Effector CD4-positive, alpha-beta T cell (primary cell): ENCODE results near the gene SNX11.

ENCODE experiments used
- DNase-seq: peaks from one replicate; pipeline ENCODE4 v3.0.0-alpha.2; 2020

SNX11 gene

DNA sequence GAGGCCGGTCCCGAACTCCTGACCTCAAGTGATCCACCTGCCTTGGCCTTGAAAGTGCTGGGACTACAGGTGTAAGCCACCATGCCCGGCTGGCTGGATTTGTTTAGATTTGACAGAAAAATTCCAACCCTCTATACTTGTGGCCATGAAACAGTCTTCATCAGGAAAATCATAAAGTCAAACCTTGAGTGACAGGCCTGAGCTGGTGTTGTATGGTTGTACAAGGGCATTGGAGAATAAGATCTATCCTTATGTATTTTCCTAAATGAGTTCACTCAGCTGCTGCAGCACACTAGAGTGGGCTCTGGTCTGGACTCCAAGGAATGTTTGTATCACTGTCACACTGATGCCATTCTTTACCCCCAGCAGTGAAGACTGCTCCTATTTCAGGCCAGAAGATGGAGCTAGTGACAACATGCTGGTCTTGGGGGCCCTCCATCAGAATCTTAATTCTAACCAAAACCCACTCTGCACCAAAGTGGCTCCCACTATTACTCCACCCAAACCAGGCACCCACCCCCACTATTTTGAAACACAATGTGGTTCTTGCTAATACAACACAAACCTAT lies 27.4 kb downstream of the SNX11 start:
- no peak for DNase-seq

DNA sequence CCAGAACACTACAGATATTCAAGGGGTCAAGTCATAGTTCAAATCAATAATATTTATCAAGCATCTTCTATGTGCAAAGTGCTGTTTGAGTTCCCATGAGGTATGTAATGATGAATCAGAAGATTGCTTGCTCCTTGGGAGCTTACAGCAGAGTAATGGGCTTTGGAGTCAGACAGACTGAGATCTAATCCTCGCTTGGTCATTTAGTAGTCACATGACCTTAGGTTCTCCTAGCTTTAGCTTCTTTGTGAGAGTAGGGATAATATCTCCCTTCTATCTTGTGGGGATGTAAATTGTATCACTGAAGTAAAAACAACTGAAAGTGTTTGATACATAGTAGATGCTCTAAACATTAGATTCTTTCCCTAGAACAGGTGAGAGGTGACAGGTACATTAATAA lies 30.1 kb downstream of the SNX11 start:
- DNase-seq, result no peak

DNA sequence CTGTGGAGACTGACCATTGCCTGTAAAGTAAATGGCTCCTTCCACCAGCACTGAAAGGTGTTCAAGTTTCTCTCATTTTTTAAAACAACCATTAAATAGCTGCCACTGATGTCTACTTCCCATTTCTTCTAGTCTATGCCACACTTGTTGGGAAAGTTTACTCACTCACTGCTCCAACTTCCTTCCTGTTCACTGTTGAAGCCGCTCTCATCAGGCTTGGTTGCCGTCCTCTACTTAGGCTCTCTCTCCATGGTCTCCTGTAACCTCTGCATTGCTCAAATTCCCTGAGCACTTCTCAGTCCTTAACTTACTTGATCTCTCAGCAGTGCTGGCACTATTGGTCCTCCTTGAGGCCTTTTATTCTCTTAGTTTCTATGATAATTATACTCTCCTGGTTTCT lies 32.4 kb downstream of the SNX11 start:
- DNase-seq, result no peak

DNA sequence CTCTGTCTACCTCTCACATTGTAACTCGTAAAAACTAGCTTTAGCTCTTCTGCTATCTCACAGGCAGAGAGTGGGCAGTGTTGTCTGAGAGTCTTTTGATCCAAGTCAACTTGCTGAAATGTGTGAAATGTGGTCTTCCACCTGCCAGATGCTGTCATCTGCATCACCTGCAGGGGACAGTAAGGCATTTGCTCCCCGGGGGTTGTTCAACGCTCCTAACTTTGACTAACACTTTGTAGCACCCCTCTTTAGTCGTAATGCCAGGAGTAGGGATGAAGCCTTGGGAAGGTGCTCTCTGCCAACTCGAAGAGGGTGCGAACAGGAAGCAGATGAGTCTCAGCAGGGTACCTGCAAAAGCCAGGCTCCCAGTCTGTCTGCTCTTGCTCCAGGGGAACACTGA lies 36.1 kb downstream of the SNX11 start:
- DNase-seq, result no peak

DNA sequence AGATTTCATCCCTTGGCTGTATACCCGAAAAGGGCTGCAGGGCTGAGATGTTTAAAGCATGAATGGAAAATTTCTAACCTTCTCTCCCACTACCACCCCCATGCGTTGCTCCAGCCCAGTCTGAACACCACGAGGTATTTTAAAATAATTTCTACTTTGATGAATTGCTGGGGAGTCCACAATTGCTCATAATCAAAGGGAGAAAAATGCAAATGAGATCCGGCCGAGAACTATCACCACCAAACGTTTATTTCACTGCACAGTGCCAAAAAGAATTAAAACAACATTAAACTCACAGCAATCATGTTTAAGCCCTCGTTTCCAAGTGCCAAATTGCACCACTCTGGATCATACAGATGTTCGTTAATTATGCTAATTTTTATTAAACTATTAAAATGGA lies 36.7 kb downstream of the SNX11 start:
- DNase-seq, result no peak

DNA sequence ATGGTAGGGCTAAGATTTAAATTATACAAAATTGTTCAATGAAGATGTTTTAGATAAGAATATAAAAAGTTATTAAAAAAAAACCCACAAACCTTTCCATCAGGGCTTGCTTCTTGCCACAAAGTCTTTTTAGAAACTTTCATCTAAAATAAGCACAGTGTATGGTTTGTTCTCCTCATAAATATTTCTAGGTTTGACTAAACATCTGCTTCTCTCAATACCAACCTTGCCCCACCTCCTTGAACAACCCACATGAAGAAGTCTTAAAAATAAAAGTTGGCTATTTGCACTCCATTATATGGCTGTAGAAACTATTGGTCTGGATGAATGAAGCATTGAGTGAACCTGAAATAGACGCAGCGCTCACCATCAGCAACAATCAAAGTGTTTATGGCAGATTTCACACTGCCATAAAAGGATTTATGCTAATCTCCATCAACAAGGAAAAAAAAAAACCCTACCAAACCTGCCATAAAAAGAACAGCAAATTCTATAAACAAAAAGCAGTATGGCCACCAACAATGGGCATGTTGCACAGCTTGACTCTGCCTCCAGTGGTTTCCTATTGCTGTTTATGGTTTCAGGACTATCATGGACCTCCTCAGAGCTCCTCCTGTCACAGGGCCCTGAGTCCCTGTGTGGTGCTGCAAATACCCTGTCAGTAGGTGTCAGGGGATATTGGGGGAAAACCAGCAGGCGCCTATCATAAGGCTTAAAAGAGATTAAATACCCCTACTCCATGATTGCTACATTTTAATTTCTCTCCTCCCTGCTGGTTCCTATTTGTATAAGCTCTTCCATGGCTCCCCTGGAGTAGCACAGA lies 37.6 kb downstream of the SNX11 start:
- DNase-seq, result no peak

DNA sequence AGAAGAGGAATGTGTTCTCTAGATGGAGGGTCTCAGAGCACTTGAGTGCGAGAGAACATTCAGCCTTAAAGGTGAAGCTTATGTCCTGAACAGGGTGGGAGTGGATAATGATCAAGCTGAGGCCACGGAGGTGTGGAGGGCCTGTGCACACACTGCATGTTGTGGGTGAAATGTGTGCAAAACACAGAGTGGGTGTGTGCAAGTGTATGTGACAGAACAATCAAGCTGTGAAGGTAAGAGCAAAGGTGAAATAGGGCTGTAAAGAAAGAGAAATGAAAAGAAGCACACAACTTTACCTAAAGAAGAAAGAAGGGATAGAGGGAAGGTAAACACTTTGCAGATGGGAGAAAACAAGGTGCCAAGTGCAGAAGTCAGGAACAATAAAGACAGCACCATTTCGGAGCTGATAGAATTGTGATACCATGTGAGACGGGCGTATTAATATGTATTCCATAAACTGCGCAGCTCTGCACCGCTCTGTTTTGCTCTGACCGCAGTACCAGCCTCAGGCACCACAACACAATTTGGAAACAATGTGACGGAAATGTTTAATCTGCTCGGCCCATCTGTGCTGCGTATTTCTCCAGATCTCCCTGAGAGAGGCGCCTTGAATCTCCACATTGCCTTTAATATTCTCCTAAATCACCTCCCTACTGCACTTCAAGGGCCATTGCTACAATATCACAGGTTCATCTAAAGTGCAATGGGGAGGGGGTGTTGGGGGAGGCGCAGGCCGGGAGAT lies 40.6 kb downstream of the SNX11 start:
- no peak for DNase-seq

DNA sequence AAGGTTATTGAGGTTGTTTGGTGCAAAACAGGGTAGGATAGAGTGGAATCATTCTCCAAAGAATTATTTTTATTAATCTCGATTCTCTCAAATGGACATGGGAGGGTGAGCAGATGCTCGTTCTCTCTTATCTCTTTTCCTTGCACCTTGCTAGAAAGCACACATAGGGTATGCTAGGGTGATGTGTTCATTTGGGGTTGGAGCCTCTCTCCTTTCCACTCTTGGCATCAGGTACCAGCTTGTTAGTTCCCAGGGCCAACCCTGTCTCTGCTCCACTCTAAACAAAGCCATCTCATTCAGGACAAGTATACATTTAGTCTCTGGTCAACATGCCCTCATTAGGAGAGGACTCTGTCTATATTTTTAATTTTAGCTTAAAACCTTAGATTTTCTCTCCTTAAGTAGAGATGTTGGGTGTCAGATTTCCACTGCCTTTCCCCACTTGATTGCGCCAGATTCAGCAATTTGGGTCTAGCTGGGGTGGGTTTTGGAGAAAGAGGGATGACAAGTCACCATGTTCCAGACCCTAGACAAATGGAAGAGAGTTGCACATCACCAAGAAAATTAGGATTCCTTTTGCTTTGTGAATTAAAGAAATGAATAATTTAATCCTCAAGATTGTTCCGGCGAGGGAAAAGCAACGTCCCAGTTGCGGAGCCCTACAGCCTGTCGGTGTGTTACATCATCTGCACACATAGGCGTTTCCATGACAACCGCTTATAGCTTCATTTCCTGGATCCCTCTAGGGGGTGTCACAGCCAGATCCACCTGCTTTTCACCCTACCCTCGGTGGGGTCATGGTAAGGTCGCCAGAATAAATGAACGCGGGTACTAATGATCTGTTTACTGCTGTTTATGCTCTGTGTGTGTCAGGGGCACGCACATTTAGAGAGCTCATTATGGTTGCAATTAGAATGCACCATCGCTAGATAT lies 41.6 kb downstream of the SNX11 start:
- no peak for DNase-seq

DNA sequence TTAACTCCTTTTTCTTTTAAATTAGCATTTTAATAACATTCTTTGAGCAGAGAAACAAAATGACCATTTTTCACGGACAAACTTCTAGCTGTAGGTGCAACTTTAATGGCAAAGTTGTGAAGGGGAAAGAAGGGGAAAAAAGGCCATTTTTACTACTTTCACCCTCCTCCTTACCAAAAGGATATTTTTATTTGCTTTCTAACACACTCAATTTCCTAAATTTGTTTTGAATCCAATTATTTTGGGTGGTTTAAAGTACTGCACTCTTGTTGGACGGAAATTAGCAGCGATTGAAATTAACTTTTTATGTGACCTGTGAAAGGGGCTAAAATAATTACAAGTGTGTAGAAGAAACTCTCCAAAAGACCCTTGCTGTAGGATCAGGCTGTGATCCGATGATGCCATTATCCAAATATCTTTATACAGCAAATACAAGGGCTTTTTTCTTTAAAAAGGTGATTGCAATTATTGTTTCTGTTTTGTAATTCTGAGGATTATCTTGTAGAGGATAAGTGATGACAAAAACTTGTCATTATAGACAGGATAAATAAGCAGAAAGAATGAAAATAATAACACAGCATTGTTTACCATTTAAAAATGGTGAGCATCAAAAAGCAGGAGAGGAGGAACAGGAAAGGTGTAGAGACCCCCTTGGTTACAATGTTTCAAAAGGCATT lies 42.4 kb downstream of the SNX11 start:
- no peak for DNase-seq

DNA sequence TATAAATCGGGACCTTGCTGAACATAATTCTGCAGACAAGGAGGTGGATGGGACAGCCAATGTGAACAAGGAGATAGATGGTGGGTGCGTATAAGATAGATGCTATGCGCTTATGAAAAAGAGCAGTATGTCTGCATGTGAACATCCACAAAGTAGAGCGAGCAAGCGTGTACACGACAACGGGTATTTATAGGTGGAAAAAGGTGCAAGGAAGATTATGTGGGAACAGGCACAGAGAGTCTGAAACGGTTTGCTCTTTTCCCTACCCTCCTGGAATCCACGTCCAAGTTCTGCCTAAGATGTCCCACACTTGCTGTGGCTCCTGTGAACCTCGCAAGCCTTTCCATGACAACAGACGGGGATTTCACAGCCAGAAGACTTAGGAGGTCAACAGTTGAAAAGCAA lies 43.0 kb downstream of the SNX11 start:
- no peak for DNase-seq

DNA sequence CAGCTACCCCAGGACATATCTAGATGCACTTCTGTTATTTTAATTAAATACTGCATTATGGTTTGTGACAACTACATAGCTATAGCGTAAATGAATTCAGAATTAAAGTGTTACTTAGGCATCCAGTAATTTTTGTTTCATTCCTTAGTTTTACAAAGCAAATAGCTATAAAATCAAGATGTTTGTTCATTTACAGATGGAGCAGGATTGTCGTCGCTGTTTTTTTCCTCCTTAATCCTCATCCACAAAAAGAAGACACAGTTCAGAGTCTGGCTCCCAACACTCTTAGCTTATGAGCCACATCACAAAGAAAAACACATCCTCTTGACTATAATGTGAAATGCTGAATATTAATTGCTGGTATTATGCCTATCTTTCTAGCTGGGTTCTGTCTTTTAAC lies 43.7 kb downstream of the SNX11 start:
- DNase-seq, result no peak

DNA sequence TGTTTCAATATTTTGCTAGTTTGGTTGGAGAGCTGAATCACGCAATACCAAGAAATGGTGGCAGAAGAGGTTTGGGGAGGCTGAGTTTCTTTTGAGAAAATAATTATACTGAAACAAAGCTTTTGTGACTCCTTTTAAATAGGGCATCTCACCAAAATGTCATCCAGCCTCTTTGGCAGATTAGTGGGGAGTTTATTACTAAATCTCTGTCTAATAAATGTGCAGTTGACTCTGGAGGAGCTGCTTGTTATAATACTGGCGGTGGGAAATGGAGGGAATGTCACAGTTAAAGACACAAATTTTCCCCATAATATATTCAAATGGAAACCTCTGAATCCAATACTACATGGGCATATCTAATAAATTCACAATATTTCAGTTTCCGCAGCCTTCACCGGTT lies 44.7 kb downstream of the SNX11 start:
- no peak for DNase-seq

DNA sequence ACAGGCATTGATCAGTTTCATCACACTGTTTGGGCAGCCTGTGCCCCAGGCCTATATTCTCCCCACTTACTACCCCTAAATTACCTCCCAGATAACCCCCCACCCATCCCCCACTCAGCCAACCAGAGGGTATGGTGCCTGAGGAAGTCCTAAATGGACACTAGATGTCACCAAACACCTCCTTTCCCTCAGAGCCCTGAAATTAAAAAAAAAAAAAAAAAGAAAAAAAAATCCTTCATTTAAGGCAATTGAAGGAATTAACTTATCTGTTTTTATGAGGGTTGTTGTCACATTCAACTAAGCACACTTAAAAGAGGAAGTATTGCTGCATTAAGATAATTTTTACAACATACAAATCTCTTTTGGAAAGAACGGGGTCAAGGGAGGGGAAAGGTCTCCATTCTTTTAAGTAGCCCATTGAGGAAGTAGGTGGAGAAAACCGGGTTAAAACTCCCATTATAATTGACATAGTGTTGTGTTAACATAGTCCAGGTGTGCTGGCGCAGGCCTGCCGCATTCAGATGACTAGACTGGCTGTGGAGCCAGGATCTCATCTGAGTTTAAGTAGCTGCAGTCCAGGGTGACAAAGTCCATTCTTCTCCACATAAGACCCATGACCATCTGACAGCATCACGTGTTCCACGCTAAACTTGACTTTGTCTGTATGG lies 46.3 kb downstream of the SNX11 start:
- no peak for DNase-seq

DNA sequence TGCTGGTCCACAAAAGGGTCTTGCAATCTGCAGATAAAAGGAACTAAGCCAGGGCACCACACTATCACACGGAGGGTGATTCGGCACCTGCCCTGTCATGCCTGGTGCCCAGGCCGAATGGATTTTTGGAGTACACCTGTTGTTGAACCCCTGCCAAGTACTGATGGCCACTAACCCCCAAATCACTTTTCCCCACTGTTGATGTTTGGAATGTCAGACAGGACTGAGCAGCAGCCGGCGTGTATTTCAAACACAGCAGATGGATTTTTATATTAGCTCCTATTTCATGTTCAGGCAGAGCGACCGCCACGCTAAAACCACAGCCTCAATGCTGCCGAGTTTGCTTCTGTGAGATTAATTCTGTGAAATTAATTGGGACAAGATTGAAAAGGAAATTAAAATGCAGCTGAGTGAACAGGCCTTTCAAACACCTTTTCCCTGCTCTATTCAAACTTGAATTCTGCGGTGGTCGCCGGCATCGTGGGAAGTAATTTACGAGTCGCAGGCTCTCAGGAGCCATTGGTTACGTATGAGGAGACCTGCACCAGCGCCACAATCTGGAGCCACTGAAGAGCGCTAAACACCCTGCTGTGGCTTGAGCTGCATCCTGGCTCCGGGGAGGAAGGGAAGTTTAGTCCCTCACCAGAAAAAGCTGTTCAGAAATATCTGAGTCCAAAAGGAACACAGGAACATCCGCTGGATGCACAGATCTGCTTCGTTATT lies 48.5 kb downstream of the SNX11 start:
- DNase-seq, result no peak

DNA sequence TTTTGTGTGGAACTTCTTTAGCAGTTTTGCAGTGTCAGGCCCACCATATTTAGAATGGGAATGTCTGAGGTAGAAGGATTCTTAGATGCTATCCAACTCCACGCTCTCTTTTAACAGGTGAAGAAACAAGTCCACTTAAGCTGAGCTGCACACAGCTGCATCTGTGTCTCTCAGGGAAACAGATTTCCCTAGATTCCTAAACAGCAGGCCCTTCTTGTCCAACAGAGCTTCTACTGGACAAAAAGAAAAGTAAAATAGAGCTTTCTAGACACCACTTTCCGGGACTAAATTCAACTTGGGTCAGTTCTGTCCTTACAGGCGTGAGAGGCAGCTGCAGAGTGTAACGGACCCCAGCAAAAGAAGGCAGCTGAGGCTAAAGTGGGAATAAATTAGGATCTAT lies 51.7 kb downstream of the SNX11 start:
- no peak for DNase-seq

DNA sequence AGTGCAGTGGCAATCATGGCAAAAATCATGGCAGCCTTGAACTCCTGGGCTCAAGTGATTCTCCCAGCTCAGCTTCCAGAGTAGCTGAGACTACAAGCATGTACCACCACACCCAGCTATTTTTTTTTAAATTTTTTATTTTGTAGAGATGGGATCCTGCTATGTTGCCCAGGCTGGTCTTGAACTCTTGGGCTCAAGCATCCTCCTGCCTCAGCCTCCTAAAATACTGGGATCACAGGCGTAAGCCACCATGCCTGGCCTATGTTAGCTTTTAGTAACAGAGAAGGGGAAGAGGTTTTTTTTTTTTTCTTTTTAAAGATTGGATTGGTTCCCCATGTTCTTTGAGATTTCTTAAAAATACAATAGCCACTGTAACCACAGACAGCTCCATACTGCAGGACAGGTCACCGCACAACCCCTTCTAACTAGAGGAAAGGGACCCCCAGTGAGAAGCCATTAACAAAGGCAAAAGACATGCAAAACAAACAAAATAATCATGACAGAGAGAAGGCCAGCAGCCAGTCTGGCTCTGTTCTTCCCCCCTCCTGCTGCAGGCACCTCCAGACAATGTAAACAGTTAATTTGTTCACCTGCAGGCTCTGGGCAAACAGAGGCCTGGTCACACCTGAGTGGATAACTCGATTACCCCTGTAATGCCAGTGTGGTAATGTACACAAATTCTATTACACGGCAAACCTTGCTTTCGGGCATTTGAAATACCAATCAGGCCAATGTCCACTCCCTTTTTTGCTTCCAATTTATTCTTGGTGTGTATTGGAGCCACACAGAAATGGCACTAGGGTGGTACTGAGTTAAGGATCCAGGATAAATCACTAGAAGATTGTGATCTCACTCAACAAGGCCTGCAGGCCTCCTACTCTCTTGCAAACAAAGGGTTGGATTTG lies 52.9 kb downstream of the SNX11 start:
- no peak for DNase-seq

DNA sequence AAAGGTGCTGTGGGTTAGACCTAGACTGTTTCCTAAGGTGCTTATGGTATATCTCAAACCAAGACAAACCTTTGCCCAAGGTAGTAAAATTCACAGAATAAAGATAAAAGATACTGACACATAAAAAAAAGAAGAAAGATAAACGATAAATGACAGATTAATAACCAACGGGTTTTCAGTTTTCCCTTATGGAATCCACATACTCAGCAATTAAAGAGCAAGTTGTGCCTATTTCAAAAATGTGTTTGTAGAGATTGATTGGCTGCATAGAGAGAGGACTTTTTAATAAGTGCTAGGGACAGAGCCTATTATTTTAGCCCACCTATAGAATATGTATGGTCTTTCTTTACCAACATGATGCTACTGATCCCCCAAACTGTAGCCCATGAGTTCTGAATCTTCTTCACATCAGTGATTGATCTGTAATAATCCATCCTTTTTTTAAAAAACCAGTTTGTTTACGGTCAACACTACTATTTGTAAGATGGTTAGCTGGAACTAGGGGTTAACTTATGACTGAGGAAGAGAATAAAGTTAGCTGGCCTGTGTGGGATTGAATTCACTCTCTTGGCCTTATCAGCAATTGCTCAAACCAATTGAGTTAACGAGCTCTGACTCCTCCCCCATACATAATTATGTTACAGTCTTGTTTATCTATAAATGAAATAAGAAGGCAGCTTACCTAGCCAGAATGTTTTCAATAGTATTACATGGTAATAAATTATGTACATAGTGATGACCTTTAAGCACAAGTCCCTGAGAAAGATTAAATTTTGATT lies 53.8 kb downstream of the SNX11 start:
- DNase-seq, result no peak

DNA sequence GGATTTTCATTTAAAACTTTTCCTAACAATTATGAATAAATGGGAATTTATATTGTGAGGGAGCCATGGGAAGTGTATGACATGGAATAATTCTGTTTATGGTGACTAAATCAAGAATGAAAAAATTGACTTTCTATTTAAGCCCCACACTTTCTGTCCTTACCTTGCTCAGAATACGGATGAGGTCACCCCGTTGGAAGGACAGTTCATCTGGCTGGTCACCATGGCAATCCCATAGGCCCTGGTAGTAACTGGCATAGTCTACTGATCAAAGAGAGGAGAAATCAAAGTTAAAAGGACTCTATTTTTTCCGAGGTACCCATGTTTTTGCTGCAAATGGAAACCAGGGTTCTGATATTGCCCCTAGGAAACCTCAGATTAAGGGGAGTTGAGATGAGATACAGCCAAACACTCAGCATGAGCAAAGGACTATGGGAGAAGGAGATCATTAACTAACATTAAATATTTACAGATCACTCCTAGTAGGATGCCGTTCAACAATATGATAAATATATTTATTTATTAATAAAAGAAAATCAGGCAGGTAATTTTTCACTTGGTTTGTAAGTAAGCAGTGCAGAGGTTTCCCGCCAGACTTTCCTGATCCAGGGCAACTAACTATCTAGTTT lies 54.9 kb downstream of the SNX11 start:
- no peak for DNase-seq
